Endothelial cell of umbilical vein (primary cell): ENCODE measurements around the gene UBTD1. TPM values are rescaled to one million over a fixed set of nuclear protein-coding genes. Genes with fewer than 3 reads are reported as not detected.

Experiments used
- BruUV-seq: library from RNA; stranded (reverse); fragments of 400-500 nt; replicated peaks from 2 replicates; lab custom pipeline; 2021; lab: Mats Ljungman, UMichigan
- CTCF ChIA-PET: fragments of 300-600, 350-600 bp; sonication (Branson Sonifier 250); formaldehyde crosslinking; loops from one replicate; lab custom pipeline; 2021; ENCODE audit warnings: antibody characterized with exemption, inconsistent platforms; lab: Charles Lee
- POLR2A ChIA-PET: fragments of 300-600, 350-600 bp; sonication (Branson Sonifier 250); formaldehyde crosslinking; loops from one replicate; lab custom pipeline; 2021; ENCODE audit warnings: antibody characterized with exemption, inconsistent platforms; lab: Charles Lee
- DNase-seq: peaks from one replicate; pipeline ENCODE4 v3.0.0-alpha.2; 2011; ENCODE audit warnings: low read depth, low spot score
- FAIRE-seq: peaks from 2 replicates; lab custom pipeline; 2011; peaks lifted over from hg19 to GRCh38; lab: Jason Lieb, UNC
- H2AFZ ChIP-seq: 2 replicates; pipeline ENCODE4 v1.6.0; 2012; ENCODE audit warnings: low read depth, low read length, control low read depth, inconsistent platforms
- H3K27ac ChIP-seq: 2 replicates; pipeline ENCODE4 v1.5.1; 2011; ENCODE audit warnings: low read depth, mild to moderate bottlenecking, control low read depth, low read length, moderate library complexity; ENCODE audit not compliant: insufficient read depth
- H3K27me3 ChIP-seq, 2 experiments: 2 replicates each; pipeline versions ENCODE4 v1.6.0 to v1.6.1; 2011; ENCODE audit warnings: low read length in 2 of 2, mixed read lengths in 1 of 2; ENCODE audit not compliant: control insufficient read depth in 2 of 2, insufficient read depth in 2 of 2
- H3K36me3 ChIP-seq, 2 experiments: 2 replicates in 1 of 2; 3 replicates in 1 of 2; pipeline ENCODE4 v1.5.1; 2011; ENCODE audit warnings: low read length in 2 of 2, mild to moderate bottlenecking in 1 of 2, moderate library complexity in 1 of 2; ENCODE audit not compliant: control insufficient read depth in 2 of 2, insufficient read depth in 2 of 2; ENCODE audit errors: extremely low read depth in 1 of 2
- H3K4me1 ChIP-seq: 3 replicates; pipeline ENCODE4 v1.5.1; 2011; ENCODE audit warnings: mild to moderate bottlenecking, low read length; ENCODE audit not compliant: control insufficient read depth, insufficient read depth; ENCODE audit errors: extremely low read depth
- H3K4me2 ChIP-seq: 2 replicates; pipeline ENCODE4 v1.6.1; 2011; ENCODE audit warnings: low read length, control low read depth, mixed read lengths; ENCODE audit not compliant: insufficient read depth
- H3K4me3 ChIP-seq, 3 experiments: fragments of 200-600 bp in 1 of 3; sonication (generic), shearing (Covaris generic) in 1 of 3; replicated peaks in 1 of 3; 2 replicates each; pipeline ENCODE4 v1.5.1; 2011 to 2016; ENCODE audit warnings: control low read depth in 3 of 3, low read length in 3 of 3, mild to moderate bottlenecking in 2 of 3, inconsistent platforms in 1 of 3, low read depth in 1 of 3, moderate library complexity in 1 of 3; ENCODE audit not compliant: insufficient read depth in 1 of 3
- H3K79me2 ChIP-seq: 2 replicates; pipeline ENCODE4 v1.6.0; 2012; ENCODE audit warnings: low read length, inconsistent platforms; ENCODE audit not compliant: control insufficient read depth, insufficient read depth
- H3K9ac ChIP-seq: replicated peaks from 2 replicates; pipeline ENCODE3; 2011; ENCODE audit warnings: low read length, control low read depth; ENCODE audit not compliant: insufficient read depth; ENCODE audit errors: extremely low read depth
- H3K9me1 ChIP-seq: replicated peaks from 3 replicates; pipeline ENCODE4 v1.6.0; 2011; ENCODE audit warnings: mild to moderate bottlenecking, low read length; ENCODE audit not compliant: control insufficient read depth, insufficient read depth; ENCODE audit errors: extremely low read depth
- H3K9me3 ChIP-seq: replicated peaks from 2 replicates; pipeline ENCODE4 v1.5.1; 2012; ENCODE audit warnings: low read length, inconsistent platforms; ENCODE audit not compliant: control insufficient read depth, insufficient read depth
- H4K20me1 ChIP-seq: replicated peaks from 2 replicates; pipeline ENCODE3; 2011; ENCODE audit warnings: mild to moderate bottlenecking, low read length; ENCODE audit not compliant: control insufficient read depth, insufficient read depth; ENCODE audit errors: extremely low read depth
- EZH2 ChIP-seq: IDR thresholded peaks from 2 replicates; pipeline ENCODE4 v1.6.1; 2012; ENCODE audit warnings: borderline replicate concordance, low read depth, mild to moderate bottlenecking, moderate library complexity, low read length, inconsistent platforms; ENCODE audit not compliant: severe bottlenecking
- FOS ChIP-seq: IDR thresholded peaks from 2 replicates; pipeline ENCODE4 v1.6.1; 2011; ENCODE audit warnings: mild to moderate bottlenecking, low read length, moderate library complexity, borderline replicate concordance; ENCODE audit not compliant: insufficient read depth
- GATA2 ChIP-seq: IDR thresholded peaks from 2 replicates; pipeline ENCODE4 v1.7.0; 2011; ENCODE audit warnings: low read depth, mild to moderate bottlenecking, moderate library complexity, mixed read lengths, low read length; ENCODE audit not compliant: insufficient read length, insufficient read depth
- JUN ChIP-seq: IDR thresholded peaks from 2 replicates; pipeline ENCODE4 v1.6.1; 2011; ENCODE audit warnings: borderline replicate concordance, low read depth; ENCODE audit not compliant: insufficient read length, insufficient read depth
- MYC ChIP-seq: IDR thresholded peaks from one replicate; pipeline ENCODE4 v1.6.1; 2011; ENCODE audit warnings: mild to moderate bottlenecking, low read depth, low read length
- POLR2A ChIP-seq: IDR thresholded peaks from 2 replicates; pipeline ENCODE4 v1.6.1; 2012; ENCODE audit warnings: low read depth, mild to moderate bottlenecking, control low read depth, low read length
- POLR2AphosphoS5 ChIP-seq: IDR thresholded peaks from 2 replicates; pipeline ENCODE4 v1.6.1; 2012; ENCODE audit warnings: low read depth, mild to moderate bottlenecking, control low read depth, low read length, moderate library complexity; ENCODE audit not compliant: insufficient read depth
- dilution Hi-C: fragments of 300-500 bp; cut with MboI; formaldehyde crosslinking; loops from one replicate; pipeline ENCODE4 v1.15.0; 2019; ENCODE audit warnings: low sequenced_read_pairs; ENCODE audit not compliant: extremely low pct_ligation_motif_present
- intact Hi-C: fragments of 100-400 bp; cut with micrococcal nuclease; formaldehyde crosslinking; loops from one replicate; pipeline ENCODE4 v1.10.0; 2022
- polyA plus RNA-seq, 4 experiments: library from polyadenylated mRNA; depleted of rRNA in 3 of 4; stranded (reverse) in 3 of 4; unstranded in 1 of 4; fragments of >200 nt; gene quantifications; 2 replicates each; pipeline versions ENCODE4 v1.2.1 to v1.2.3, GENCODE V29; 2011 to 2012; ENCODE audit warnings: missing spikeins in 1 of 4
- total RNA-seq: library from RNA; stranded (reverse); gene quantifications from 2 replicates; pipeline ENCODE4 v1.2.3, GENCODE V29; 2021
- TF ChIP-seq, protein P1 (sequence below), 2 donors: IDR thresholded peaks; 1 replicate in 1 of 2; 2 replicates in 1 of 2; pipeline ENCODE4 v1.5.1; 2011; ENCODE audit warnings: low read length in 2 of 2, mild to moderate bottlenecking in 2 of 2, moderate library complexity in 2 of 2, control low read depth in 1 of 2, inconsistent platforms in 1 of 2, low read depth in 1 of 2; ENCODE audit not compliant: insufficient read depth in 1 of 2; ENCODE audit errors: extremely low read depth in 1 of 2
- TF ChIP-seq, protein P2 (sequence below): IDR thresholded peaks from 2 replicates; pipeline ENCODE4 v1.6.1; 2011; ENCODE audit not compliant: insufficient read depth, insufficient read length

Gene UBTD1
- total and polyA plus RNA-seq, 2 donors (not counting 3 experiments of a cell fraction or from before 2014, with no cell fraction given): 42.6 to 63.7 TPM

DNA sequence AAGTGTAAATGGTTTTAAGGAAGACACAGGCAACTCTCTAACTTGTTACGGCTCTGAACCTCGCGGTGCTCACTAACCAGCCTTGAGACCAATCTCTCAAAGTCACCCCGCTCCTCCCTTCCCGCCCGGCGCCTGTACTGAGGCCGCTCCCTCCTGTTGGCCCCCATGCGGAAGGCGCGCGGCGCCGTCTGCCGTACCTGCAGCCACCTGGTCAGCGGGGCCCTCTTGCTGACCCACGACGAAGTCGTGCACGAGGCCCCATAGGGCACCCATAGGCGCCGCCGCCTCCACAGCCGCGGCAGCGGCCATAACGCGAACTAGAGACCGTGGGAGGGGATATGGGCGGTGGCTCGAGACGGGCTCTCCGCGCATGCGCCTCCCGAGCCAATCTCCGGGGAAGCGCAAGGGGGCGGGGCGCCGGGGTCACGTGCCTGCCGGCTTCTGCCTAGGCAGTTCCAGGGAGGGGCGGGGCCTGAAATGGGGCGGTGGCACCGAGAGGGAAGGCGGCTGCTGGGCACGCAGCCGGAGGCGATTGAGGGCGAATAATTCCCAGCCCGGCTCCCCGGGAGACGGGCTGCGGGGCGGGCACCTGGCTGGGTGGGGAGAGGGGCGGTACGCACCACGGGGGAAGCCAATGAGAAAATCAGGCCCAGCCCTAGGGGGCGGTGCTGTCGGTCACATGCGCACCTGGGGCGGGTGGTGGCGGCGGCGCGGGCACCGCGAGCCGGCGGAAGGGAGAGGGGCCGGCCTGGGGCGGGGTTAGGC is 466 bp upstream of the UBTD1 start, which contains the start of gene MMS19:
MMS19 (minus strand) TSS at position 347 of the 765 bp plus-strand sequence; CDS start at position 309, 38 bp downstream.
- Histone ChIP-seq H3K9ac (peak within 1 kb of the TSS; percentile 66), H4K20me1 (no peaks in the 10 kb centered on the region), H3K9me3 (no peaks in the 10 kb centered on the region), H3K27me3 (no peaks in the 10 kb centered on the region), H2AFZ (peak within 1 kb of the TSS; percentile 55), H3K4me3 (peak within 1 kb of the TSS; percentile 70 to 93 (median 81)), H3K79me2 (peaks cover 64% of the 10 kb centered on the region), H3K9me1 (no peaks in the 10 kb centered on the region), H3K36me3 (no peaks in the 10 kb centered on the region), H3K4me1 (peaks cover 33% of the 10 kb centered on the region), H3K27ac (peak within 1 kb of the TSS; percentile 40), H3K4me2 (peak within 1 kb of the TSS; percentile 86)
- dilution Hi-C loops (no loop called here), intact Hi-C loops (loop anchor here (1.0 to 10.0 kb wide), 7 partner anchors 10 to 237 kb away; partner anchors contain the start of genes AVPI1, PGAM1 and ZFYVE27)
- peak; percentile 99 for DNase-seq
- ChIA-PET CTCF (interaction anchor here (0.6 to 3.5 kb wide), 13 partner anchors 8 to 114 kb away, joined by 3 to 37 read pairs (median 7); no protein-coding TSS in a partner anchor), POLR2A (interaction anchor here (0.9 to 2.2 kb wide), 4 partner anchors 17 to 44 kb away, joined by 3 to 8 read pairs (median 3); no protein-coding TSS in a partner anchor)
- no peak for TF ChIP-seq EZH2
- no peak for TF ChIP-seq MYC
- TF ChIP-seq, protein P1, sequence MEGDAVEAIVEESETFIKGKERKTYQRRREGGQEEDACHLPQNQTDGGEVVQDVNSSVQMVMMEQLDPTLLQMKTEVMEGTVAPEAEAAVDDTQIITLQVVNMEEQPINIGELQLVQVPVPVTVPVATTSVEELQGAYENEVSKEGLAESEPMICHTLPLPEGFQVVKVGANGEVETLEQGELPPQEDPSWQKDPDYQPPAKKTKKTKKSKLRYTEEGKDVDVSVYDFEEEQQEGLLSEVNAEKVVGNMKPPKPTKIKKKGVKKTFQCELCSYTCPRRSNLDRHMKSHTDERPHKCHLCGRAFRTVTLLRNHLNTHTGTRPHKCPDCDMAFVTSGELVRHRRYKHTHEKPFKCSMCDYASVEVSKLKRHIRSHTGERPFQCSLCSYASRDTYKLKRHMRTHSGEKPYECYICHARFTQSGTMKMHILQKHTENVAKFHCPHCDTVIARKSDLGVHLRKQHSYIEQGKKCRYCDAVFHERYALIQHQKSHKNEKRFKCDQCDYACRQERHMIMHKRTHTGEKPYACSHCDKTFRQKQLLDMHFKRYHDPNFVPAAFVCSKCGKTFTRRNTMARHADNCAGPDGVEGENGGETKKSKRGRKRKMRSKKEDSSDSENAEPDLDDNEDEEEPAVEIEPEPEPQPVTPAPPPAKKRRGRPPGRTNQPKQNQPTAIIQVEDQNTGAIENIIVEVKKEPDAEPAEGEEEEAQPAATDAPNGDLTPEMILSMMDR (IDR thresholded peaks at IDR 0.05; ENCODE audit: extremely low read depth in 1 of 2, insufficient read depth in 1 of 2, low read depth in 1 of 2, low read length in 2 of 2): no peak
- peak; percentile 18 for TF ChIP-seq POLR2AphosphoS5
- TF ChIP-seq JUN: no peak
- TF ChIP-seq, protein P2, sequence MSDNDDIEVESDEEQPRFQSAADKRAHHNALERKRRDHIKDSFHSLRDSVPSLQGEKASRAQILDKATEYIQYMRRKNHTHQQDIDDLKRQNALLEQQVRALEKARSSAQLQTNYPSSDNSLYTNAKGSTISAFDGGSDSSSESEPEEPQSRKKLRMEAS: peak; percentile 78
- no peak for TF ChIP-seq FOS
- TF ChIP-seq POLR2A: peak; percentile 69
- no peak for TF ChIP-seq GATA2
- FAIRE-seq: peak; percentile 95
- BruUV-seq: TSS peak; percentile 42
